ENCODE data around the gene AMBRA1.
"Not testable (repeated sequence)": the region's sequence is repeated elsewhere in the genome, so short reads cannot be mapped to it uniquely, and the experiment has no call there.

The AMBRA1 gene

DNA sequence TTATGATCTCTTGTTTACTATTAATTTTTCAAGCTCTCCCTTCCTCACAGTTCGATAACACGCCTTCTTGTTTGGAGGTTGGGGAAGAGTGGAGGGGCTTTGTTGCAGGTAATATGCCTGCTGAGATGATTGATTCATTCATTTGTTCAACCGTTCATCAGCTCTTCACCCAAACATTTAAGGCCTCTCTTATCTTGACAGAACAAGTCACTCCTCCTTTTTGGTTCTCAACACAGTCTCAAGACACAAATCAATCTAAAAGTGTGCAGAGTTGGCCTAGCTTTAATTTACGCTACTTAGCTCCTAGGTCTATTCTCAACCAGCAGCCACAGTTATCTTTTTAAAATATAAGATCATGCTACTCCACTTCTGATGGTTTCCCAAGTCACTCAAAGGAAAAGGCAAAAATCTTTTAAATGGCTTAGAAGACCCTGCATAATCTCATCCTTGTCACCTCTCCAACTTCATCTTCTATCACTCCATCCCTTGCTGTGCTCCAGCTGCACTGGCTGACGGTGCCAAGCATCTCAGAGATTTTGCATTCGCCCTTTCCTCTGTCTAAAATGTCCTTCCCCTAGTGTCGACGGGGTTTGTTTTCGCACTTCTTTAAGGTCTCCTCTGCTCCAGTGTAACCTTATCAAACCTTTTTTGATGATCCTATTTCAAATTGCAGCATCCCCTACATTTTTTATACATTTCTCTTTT, 60.3 kb downstream of the AMBRA1 start:
- DNase-seq (ENCODE audit: low read depth), result no peak

DNA sequence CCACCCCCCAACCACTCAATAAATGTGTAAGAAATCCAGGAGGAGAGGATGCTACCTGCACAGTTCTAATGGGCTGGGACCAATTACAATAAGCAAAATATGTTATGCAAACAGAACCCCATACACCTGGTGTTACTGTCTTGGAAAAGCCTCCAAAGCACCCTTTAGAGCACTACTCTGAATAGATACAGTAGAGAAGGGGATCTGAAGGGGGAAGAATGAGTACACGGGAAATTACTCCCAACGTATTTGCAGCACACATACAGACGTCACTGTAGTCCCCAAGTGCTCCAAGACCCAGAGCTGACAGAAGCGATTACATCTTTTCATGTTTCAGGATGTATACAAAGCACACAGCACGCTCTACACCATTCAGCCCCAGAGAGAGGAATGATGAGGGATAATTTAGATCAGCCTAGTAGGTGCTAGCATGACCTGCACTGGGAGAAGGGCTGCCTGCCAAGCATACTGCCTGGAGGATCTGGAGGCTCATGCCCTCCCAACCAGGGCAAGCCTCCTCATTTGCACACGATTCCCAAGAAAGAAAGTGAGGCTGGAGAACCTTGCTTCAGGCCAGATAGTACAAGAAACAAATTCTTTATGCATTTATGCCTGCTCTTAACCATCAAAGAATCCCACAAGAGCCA, 63.8 kb downstream of the AMBRA1 start:
- no peak for DNase-seq (ENCODE audit: low read depth)

DNA sequence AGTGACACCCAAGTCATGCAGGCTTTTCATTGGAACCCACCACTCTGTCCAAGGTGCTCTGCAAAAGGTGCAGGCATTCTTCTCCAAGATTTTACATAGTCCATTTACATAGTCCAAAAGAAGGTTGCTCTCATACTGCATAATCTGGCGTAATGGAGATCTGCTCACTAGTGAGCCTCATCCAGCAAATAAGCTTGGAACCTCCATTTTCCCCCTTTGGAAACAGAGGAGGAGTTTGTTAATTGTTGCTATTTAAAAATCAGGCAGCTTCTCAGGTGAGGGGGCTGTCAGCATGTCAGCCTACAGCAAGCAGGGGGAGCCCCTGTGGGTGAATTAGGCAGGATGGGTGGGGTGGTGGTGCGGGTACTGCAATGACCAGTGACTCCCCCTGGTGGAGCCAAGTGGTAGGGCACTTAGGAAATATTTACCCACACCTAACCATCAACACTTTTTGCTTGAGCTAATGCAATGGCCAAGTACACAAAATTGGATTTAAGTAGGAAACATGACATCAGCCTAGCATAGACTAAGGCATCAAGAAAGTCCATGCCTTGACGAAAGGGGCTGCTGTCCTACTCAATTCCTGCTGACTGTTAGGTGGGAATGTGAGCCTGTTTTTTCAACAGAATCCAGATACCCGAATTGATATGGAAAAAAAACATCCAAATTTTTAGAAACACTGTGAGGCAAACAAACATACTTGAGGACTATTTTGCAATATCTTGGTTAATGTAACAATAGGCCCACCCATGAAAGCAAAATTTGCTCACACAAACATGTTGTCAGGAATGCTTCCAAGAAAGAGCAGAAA, 64.5 kb downstream of the AMBRA1 start:
- peak; percentile 46 for DNase-seq (ENCODE audit: low read depth)

DNA sequence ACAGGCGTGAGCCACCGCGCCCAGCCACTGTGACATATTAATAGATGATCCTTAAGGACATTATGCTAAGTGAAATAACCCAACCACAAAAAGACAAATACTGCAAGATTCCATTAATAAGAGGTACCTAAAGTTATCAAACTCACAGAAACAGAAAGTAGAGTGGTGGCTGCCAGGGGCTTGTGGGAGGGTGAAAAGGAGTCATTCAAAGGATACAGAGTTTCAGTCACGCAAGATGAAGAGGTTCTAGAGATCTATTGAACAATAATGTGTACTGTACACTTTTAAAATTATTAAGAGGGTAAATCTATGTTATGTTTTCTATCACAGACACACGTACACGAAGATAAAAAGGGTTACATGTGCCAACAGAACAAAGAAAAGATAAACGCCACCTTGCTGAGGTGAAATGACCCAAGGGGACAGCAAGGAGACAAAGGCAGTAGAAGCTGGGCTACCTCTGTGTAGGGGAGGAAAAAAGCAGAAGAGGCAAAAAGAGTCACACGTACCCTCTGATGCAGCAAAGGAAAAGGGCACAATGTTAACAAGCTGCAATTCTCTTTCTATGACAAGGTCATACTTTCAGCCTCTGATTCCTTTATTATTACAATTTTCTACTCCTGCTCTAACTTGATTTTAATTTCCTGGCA, 65.3 kb downstream of the AMBRA1 start:
- DNase-seq (ENCODE audit: low read depth), result no peak

DNA sequence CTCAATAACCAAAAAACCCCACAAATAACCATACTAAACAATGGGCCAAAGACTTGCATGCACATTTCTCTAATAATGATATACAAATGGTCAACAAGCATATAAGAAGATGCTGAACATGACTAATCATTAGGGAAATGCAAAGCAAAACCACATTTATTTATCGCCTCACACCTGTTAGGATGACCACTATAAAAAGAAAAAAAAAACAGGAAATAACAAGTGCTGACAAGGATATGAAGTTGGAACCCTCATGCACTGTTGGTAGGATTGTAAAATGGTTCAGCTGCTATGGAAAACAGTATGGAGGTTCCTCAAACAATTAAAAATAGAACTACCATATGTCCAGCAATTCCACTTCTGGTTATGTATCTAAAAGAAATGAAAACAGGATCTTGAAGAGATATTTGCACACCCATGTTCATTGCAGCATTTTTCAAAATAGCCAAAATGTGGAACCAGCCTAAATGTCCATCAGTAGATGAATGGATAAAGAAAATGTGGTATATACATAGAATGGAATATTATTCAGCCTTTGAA, 66.2 kb downstream of the AMBRA1 start:
- no peak for DNase-seq (ENCODE audit: low read depth)

DNA sequence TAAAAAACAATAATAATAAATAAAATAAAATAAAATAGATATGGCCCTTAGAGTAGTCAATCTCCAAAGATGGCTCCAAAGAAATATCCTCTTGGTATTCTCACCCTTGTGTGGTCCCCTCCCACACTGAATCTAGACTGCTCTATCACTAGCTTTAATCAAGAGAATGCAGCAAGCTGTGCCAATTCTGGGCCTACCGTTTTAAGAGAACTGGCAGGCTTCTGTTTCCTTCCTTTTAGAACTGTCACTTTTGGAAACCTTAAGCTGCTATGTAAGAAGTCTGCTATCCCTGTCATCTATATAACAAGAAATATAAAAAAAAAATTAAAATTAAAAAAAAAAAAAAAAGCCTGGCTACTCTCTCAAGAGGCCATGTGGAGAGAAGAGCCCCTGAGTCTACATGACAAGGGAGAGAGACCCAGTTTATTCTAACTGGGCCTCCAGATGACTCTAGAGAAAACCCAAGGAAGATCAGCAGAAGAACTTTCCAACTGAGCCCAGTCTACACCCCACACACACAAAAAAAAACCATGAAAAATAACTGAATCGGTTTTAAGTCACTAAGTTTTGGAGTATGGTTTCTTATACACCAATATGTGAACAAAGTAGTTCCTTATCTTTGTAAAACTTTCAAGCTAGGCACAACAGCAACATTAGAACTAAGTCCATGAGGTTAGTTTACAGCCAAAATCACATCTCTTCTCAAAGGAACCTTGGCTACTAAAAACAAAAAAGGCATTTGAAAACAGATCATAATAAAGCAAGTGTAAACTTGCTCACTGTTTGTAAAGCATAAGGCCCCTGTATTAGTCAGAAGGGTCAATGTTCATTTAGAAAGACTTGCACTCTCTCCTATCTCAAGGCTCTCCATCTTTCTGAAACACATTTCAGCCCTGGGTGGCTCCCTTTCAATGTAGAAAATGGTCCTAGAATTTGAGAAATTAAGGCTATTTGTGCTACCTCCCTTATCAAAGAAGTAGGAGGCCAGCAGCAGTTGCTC, 67.3 kb downstream of the AMBRA1 start:
- no peak for DNase-seq (ENCODE audit: low read depth)

DNA sequence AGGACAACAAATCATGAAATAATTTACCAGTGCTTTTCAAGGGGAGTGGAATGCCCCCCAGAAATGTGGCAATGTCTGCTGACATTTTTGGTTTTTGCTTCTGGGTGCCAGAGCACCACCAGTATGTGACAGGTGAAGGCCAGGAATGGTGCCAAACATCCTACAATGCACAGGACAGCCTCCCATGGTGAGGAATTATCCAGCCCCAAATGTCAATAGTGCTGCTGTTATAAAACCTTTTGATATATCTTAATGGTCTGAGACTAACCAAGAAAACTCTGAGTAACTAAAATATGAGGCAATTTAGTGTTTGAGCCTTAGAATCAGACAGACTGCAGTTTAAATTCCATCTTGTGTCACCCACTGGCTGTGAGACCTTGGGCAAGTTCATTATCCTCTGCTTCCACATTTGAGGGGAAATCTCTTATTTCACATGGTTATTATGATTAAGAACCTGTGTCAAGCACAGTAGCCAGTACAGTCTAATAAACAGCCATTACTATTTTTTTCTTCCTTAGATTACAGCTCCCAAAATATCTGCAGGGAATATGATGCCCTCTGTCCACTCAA, 69.5 kb downstream of the AMBRA1 start:
- DNase-seq (ENCODE audit: low read depth), result no peak

DNA sequence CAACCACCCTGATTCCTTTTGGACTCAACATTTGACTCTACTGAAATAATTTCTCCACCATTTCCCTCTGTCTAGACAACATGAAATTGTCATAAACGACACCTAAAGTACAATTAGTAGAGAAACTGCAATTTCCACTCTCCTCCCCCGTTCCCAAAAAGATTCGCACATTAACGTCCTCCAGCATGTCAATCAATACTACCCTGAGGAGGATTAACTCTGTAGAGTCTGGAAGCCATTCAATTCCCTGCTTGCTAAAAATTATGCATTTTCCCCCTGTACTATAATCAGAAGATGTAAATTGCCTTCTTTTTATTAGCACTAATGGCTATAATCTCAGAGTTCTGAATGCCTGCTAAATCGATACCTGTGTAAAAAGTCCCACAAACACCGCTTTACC, 70.5 kb downstream of the AMBRA1 start:
- DNase-seq (ENCODE audit: low read depth), result no peak

DNA sequence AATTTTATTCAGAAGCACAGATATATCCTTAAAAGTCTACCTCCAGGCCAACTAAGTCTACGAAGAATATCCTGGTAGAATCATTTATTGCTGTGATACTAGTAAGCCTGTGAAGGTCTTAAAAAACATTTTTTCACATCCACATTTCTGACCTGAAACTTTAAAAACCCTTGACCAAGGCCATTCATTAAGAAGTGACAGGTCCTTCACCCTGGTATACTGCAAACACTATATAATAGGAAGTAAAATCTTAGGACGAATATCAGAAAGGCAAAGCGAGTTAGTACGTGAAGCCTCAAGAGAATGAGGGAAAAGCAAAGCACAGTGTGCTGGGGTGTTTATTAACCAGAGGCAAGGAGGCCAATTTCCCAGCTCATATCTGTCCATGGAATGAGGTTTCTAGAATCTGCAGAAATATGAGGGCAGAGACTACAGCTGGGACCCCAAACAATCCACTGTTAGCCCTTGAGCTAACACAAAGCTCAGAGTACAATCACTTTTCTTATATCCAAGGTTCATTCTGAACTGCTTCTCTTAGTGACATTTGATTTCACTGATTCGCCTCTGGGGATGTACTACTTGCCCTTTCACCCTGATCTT, 71.0 kb downstream of the AMBRA1 start:
- DNase-seq (ENCODE audit: low read depth), result no peak

DNA sequence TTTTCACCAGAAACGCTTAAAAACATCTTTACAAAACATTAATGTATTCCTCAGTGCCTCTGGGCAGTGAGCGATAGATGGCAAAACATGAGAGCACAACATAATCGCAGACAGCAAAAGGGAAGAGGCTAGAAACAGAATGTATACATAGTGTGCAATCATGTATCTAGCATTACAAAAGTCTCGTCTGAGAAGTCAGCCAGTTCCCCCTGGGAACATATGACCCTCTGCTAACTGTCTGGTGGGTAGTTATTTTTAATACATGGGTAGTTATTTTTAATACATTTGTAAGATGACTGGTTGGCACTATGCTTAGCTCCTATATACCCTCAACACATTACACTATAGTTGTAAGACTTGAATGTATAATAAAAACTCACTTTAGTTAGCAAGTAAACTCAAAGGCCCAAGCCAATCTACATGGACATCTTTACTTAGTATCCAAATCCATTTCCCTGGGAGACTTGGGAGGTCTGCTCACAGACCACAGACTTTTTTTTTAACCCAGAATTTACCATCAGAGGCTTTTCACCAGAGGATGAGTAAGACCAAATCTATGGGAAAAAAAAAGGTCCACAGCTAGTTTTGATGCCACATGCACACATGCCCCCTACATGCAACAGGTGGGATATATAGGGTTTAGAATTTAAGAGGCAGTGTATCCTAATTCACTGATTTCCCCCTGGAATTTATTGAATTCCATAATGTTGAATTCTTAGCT, 71.7 kb downstream of the AMBRA1 start:
- peak; percentile 55 for DNase-seq (ENCODE audit: low read depth)

DNA sequence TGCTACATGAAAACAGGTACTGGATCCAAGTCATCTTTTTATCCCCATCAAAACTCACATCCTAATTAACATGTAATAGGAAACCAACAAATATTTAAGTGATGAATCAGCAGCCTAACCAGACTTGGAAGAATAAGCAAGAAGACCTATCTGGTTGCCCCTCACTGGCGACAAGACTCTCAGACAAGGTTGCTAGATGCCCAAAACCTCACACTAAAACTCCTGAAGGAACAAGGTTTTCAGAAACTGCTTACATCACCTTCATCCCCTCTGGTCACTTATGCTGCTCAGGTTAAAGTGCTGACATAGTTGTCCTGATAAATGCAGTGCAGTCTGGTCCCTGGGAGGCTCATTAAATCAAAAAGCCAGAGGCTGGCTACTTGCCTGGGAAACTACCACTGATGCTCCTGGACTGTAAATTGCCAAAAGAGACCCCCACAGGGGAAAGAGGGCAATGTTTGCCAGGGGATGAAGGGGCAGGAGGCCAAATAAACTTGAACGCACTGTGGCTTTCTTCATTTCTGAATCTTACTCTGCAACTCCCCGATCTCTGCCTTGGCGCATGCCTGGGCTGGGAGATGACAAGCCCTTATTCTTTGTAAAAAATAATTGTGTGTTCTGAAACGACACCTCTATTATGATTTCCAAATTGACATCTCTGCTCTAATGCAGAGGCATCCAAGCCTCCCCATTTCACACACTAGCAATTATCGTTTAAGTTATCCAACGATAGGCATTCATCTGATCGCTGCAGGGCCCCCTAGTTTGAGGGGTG, 72.7 kb downstream of the AMBRA1 start:
- DNase-seq (ENCODE audit: low read depth), result peak; percentile 67

DNA sequence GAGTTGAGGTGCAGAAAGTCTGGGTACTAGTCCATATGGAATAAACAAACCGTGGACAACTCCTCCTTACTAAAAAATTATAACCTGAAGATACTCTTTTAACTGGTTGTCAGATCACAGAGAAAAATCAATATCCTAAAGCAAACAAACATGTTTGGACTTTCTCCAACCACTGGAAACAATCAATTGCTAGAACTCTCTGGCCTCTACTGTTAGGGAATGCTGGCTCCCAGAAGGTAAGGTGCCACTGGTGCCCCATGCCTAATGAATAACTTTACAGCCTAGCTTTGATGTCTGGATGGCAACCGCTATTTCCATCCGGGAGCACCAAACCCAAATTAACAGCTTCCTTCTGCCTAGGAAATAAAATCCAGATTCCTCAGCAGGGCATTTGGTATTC, 74.5 kb downstream of the AMBRA1 start:
- no peak for DNase-seq (ENCODE audit: low read depth)

DNA sequence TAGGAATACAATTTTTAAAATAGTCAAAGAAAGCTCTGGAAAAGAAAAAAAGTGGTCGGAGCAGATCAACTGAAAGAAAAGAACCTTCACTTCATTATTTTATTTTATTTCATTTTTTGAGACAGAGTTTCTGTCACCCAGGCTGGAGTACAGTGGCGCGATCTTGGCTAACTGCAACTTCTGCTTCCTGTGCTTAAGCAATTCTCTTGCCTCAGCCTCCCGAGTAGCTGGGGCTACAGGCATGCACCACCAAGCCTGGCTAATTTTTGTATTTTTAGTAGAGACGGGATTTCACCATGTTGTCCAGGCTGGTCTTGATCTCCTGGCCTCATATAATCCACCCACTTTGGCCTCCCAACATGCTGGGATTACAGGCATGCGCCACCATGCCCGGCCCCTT, 74.9 kb downstream of the AMBRA1 start:
- DNase-seq (ENCODE audit: low read depth), result not testable (repeated sequence)

DNA sequence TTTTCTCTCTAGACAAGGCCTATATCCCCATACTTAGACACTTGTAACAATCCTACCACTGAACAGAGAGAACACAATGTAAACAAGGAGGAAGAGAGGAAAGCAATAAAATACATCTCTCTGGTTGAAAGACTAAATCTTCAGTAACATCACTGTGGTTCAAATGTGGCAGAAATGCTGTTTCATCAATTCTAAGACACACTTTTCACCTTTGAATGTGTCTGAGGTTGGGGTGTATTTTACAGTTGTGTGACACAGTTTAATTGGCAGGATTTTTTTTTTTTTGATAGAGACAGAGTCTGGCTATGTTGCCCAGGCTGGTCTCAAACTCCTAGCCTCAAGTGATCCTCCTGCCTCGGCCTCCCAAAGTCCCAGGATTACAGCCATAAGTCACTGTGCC, 79.5 kb downstream of the AMBRA1 start:
- DNase-seq (ENCODE audit: low read depth), result no peak

DNA sequence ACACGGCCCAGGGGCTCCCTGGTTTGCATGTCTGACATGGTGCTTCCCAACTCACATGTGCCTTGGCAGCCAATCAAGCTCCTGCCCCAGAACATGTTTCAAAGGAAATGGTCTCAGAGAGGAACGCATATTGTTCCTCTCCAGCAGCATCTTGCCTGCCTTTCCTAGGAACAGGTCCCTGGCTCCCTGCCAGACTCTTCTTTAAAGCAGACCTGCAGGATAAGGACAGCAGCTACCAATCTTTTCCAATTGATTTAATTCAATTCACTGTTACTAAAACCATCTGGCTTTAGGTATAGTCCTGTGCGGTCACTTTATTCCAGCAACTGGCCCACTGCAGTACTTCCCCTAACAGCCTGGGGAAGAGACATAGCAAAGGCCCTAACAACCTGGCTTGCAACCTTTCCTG, 79.9 kb downstream of the AMBRA1 start:
- DNase-seq (ENCODE audit: low read depth), result peak; percentile 16

DNA sequence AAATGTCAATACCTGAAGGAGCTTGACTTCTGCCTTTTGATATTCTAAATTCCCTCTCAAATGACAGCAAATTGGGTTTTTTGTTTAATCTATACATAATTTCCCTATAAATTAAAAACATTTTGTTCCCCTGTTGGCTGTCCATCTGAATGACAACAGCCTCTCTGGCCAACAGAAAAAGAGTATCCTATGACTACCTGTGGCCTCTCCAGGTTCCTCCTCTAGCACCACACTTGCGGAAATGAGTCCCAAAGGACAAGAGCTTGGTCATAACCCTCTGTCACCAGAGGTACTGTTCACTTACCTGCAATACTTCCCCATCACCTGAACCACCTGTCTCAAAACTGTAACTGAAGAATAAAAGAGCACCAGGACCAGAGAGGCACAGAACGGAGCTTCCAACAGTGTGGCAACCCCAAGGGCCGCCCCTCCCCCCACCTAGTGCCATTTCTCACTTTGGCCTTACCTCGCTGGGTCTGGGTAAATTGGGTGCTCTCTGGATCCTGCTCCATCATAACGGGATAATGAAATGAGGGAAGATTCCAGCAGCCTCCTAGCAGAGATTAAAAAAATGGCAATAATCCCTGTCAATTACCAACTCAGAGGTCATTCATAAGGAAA, 81.5 kb downstream of the AMBRA1 start:
- DNase-seq (ENCODE audit: low read depth), result no peak

DNA sequence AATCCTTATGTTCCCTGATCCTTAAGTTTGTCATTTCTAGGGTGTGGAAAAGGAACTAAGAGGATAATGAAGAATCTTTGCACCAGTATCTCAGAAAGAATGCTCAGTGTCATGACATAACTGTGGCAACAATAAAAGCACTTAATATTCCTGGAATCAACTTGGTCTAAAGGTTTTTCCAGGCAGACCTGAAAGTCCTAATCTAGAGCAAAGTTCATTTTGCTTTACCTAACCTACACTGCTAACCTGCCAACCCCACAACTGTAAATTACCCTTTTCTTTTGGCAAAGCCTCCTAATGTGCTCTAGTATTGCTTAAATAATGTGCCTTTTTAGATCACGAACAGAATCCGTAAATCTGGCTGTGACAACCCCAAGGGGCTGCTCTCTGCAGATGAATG, 82.5 kb downstream of the AMBRA1 start:
- no peak for DNase-seq (ENCODE audit: low read depth)

DNA sequence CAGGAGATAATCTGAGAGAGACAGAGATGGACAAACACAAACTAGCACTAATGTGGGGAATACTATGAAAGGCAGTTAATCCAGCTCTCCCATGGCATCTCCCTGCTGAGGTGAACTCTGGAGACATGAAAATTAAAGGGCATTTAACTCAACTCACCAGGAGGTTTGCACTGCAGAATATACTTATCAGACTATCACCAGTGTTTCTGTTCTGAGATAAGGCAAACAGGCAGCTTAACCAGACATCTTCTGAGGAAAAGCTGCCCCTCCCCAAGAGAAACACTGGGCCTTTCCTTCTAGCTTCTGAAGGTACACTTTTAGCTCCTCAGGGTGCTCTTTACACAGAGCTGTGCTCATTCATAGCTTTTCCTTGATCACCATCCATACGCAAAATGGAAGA, 85.5 kb downstream of the AMBRA1 start:
- DNase-seq (ENCODE audit: low read depth), result no peak

DNA sequence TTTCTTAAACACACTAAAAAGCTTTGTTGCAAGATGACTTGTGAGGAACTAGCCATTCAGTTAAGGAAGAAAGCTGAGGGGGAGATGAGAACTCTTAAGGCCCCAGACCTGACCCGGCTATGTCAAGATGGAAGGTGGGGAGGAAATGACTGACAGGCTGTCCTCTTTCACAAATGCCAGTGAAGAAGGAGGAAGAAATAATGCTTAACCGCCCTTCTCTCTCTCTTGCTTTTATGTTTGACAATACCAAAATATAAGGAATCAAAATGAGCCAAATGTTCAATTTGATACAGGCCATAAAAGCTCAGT, 87.4 kb downstream of the AMBRA1 start:
- no peak for DNase-seq (ENCODE audit: low read depth)

All from amniotic epithelial cell (primary cell).